ENCODE results near the gene ROCK2.

ROCK2 gene

GRCh38 chr2:11325961-11326676, 18.3 kb downstream of the ROCK2 start:
- TF ChIP-seq CTCF (IDR thresholded peaks at IDR 0.05; ENCODE audit: borderline replicate concordance, insufficient read depth, low read depth, low read length), result no peak
- H3K4me3 ChIP-seq (ENCODE audit: low read depth, low read length), result no peak overlapping the region

GRCh38 chr2:11321847-11322246, 22.6 kb downstream of the ROCK2 start:
- TF ChIP-seq CTCF (IDR thresholded peaks at IDR 0.05; ENCODE audit: borderline replicate concordance, insufficient read depth, low read depth, low read length), result no peak
- no peak overlapping the region for H3K4me3 ChIP-seq (ENCODE audit: low read depth, low read length)

GRCh38 chr2:11320698-11321492, 23.5 kb downstream of the ROCK2 start:
- H3K4me3 ChIP-seq (ENCODE audit: low read depth, low read length), result no peak overlapping the region
- no peak for TF ChIP-seq CTCF (IDR thresholded peaks at IDR 0.05; ENCODE audit: borderline replicate concordance, insufficient read depth, low read depth, low read length)

GRCh38 chr2:11319939-11320338, 24.5 kb downstream of the ROCK2 start:
- no peak overlapping the region for H3K4me3 ChIP-seq (ENCODE audit: low read depth, low read length)
- TF ChIP-seq CTCF (IDR thresholded peaks at IDR 0.05; ENCODE audit: borderline replicate concordance, insufficient read depth, low read depth, low read length), result no peak

- H3K4me3 ChIP-seq (ENCODE audit: low read depth, low read length), result no peak overlapping the region
- no peak for TF ChIP-seq CTCF (IDR thresholded peaks at IDR 0.05; ENCODE audit: borderline replicate concordance, insufficient read depth, low read depth, low read length)
Observed at GRCh38 chr2:11315074-11315705, 29.2 kb downstream of the ROCK2 start.

- no peak for TF ChIP-seq CTCF (IDR thresholded peaks at IDR 0.05; ENCODE audit: borderline replicate concordance, insufficient read depth, low read depth, low read length)
- H3K4me3 ChIP-seq (ENCODE audit: low read depth, low read length), result no peak overlapping the region
Observed at GRCh38 chr2:11314487-11314886, 29.9 kb downstream of the ROCK2 start.
